ENCODE measurements around the gene ACTMAP. TPM values are rescaled to one million over a fixed set of nuclear protein-coding genes. Genes with fewer than 3 reads are reported as not detected.

The ACTMAP gene
- total RNA-seq, 1 experiment from 2014 or later, result 27.7 TPM

- H3K4me2 ChIP-seq (ENCODE audit: insufficient read depth, insufficient read length, low read length), result no peak overlapping the region
- H3K27ac ChIP-seq (ENCODE audit: insufficient read length, low read depth, low read length), result no peak overlapping the region
- H2BK20ac ChIP-seq (ENCODE audit: low read depth, low read length, poor library complexity, severe bottlenecking), result no peak overlapping the region
- H3K4me3 Mint-ChIP-seq, result no peak overlapping the region; a peak in 1 of 5 replicates
- H2BK12ac ChIP-seq (ENCODE audit: insufficient read length, low read depth, low read length), result no peak overlapping the region
- H3K27me3 ChIP-seq (ENCODE audit: insufficient read depth, low read length), result no peaks in the 10 kb centered on the region
- H4K91ac ChIP-seq (ENCODE audit: insufficient read length, low read depth, low read length), result no peak overlapping the region
- H3K56ac ChIP-seq (ENCODE audit: insufficient read length, low read depth, low read length), result no peak overlapping the region
- H4K5ac ChIP-seq (ENCODE audit: insufficient read length, low read depth, low read length), result no peak overlapping the region
- no peak overlapping the region for H2BK15ac ChIP-seq (ENCODE audit: low read depth, low read length)
- H2BK120ac ChIP-seq (ENCODE audit: low read depth, low read length, poor library complexity, severe bottlenecking), result no peak overlapping the region
- peak overlapping the region in 2 of 3 experiments; percentile 22 to 63; a peak in 2 of 7 replicates for H3K27ac Mint-ChIP-seq
- no peak overlapping the region for H3K9ac ChIP-seq (ENCODE audit: extremely low read depth, insufficient read length, low read length)
- H4K8ac ChIP-seq (replicated peaks; ENCODE audit: insufficient read length, low read depth, low read length), result no peak overlapping the region
- no peaks in the 10 kb centered on the region for H3K79me1 ChIP-seq (ENCODE audit: insufficient read depth, low read depth, low read length, poor library complexity, severe bottlenecking)
- H3K36me3 Mint-ChIP-seq (ENCODE audit: insufficient read depth in 1 of 3, low read depth in 3 of 3), result peaks cover 6 to 49% (median 39%) of the 10 kb centered on the region in 3 experiments; a peak in 6 of 7 replicates
- no peaks in the 10 kb centered on the region for H3K79me2 ChIP-seq (ENCODE audit: insufficient read depth, low read length)
- no peak overlapping the region for H3K4ac ChIP-seq (ENCODE audit: low read depth, low read length)
- no peaks in the 10 kb centered on the region for H4K20me1 ChIP-seq (ENCODE audit: control insufficient read depth, insufficient read depth, insufficient read length)
- DNase-seq, result no peak
- no peak overlapping the region for H3K14ac ChIP-seq (ENCODE audit: insufficient read depth, low read length)
- peaks cover 3 to 4% of the 10 kb centered on the region in 2 experiments for H3K4me1 Mint-ChIP-seq
- H3K27me3 Mint-ChIP-seq (ENCODE audit: low read depth), result no peaks in the 10 kb centered on the region
- H3K18ac ChIP-seq (ENCODE audit: insufficient read length, low read depth, low read length), result no peak overlapping the region
- no peak overlapping the region for H2AFZ ChIP-seq (ENCODE audit: low read length)
- H3K4me1 ChIP-seq (ENCODE audit: insufficient read depth, low read length), result no peaks in the 10 kb centered on the region
- H3K23ac ChIP-seq (ENCODE audit: insufficient read length, low read depth, low read length), result no peak overlapping the region
- no peaks in the 10 kb centered on the region for H3K9me3 Mint-ChIP-seq
- no peak for TF ChIP-seq CTCF (conservative IDR thresholded peaks at IDR 0.05)
- H2BK5ac ChIP-seq (ENCODE audit: insufficient read length, low read length), result no peak overlapping the region
- H3K23me2 ChIP-seq (ENCODE audit: insufficient read length, low read depth, low read length, poor library complexity, severe bottlenecking), result no peaks in the 10 kb centered on the region
- H3K9me3 ChIP-seq (ENCODE audit: control insufficient read depth, low read depth, low read length), result no peaks in the 10 kb centered on the region
- H2AK5ac ChIP-seq (ENCODE audit: insufficient read length, low read length), result no peak overlapping the region
- H3T11ph ChIP-seq (ENCODE audit: low read length), result no peak overlapping the region
- no CpG with 5 or more reads among the region's 22 CpGs for WGBS (ENCODE audit: extremely low coverage, insufficient read length, low lambda C conversion rate)
Observed at GRCh38 chr19:40739030-40739839, 11.0 kb downstream of the ACTMAP start.

All from H9 (cell line).